AG08396 (cell line): ENCODE results near the gene KIF25.

Experiments used
- DNase-seq: peaks from one replicate; pipeline ENCODE4 v3.0.0; 2012; ENCODE audit warnings: low spot score, mixed read lengths

The KIF25 gene

DNA sequence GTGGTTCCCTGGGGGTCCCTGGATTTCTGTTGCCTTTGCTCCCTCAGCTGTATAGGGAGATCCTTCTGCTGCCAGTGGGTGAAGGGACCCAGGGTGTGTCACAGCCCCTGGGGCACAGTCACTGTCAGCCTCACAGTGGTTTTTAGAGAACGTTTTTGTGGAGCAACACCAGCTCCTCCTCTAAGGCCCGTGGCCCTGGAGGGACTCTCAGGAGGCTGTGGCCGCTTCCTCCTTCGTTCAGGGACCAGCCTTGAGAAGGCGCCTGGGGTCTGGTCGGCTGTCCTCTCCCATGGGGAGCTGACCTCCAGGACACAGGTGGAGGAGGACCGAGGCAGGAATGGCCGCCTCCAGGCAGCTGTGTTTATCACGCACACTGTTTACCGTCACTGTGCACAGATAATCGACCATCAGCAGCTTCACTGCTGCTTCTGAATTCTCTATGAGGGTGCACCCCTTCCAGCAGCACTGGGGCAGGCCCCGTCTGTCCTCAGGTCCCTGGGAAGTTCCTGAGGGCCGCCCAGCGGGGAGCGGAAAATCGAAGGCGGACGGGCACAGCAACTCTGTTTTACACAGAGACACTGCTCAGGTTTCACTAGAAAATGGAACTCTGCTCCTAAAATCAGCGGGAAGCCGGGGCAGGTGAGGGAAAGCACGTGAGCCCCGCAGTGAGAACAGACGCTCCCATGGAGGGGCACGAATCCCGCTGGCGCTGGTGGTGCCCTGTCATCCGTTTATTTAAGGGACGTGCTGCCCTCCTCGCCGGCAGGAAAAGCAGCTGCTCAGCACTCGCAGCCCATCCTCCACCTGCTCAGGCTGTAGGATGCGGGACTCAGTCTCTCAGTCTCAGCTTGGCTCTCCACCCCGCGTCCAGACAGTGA lies 92.0 kb downstream of the KIF25 start:
- no peak for DNase-seq

DNA sequence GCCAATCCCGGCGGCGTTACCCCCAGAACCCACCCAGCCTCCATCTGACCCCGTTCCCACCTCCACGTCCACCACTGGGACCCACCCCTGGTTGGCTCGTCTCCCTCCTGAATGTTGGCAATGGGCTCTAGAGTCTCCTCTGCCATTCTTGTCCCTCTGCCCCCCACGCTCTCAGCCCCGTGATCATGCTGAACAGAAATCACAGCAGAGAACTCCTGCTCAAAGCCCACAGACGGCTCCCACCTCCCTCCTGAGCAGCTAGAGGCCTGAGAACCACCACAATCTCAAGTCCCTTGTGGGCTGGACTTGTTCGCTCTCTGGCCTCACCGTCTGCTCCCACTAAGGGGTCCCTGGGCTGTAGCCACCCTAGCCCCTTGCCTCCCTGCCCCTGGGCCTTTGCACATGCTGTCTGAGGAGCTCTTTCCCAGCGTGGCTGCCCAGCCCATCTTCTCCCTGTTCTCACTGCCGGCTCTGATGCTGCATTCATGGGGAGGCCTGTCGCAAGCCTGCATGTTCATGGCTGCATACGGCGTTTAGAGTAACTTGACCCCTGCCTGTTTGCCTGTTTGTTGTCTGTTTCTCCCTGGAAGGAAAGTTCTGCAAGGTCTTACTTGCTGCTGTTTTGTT lies 92.7 kb downstream of the KIF25 start:
- no peak for DNase-seq

DNA sequence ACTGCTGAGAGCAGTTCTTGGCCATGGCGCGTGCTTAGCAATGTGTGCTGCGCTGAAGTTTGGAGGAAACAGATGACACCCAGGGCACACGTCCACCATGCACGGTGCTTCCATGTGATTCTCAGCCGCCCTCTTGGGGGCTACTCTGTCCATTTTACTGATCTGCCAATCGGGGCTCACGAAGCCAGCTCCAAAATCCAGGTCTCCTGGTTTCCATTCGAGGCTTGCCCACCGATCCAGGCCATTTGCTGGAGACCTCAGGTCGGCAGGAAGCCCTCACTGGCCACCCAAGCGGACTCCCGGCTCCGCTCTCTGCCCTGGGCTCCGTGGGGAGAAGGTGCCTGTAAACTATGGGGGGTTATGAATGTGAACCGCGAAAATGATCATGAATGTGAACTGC lies 93.2 kb downstream of the KIF25 start:
- DNase-seq: no peak

DNA sequence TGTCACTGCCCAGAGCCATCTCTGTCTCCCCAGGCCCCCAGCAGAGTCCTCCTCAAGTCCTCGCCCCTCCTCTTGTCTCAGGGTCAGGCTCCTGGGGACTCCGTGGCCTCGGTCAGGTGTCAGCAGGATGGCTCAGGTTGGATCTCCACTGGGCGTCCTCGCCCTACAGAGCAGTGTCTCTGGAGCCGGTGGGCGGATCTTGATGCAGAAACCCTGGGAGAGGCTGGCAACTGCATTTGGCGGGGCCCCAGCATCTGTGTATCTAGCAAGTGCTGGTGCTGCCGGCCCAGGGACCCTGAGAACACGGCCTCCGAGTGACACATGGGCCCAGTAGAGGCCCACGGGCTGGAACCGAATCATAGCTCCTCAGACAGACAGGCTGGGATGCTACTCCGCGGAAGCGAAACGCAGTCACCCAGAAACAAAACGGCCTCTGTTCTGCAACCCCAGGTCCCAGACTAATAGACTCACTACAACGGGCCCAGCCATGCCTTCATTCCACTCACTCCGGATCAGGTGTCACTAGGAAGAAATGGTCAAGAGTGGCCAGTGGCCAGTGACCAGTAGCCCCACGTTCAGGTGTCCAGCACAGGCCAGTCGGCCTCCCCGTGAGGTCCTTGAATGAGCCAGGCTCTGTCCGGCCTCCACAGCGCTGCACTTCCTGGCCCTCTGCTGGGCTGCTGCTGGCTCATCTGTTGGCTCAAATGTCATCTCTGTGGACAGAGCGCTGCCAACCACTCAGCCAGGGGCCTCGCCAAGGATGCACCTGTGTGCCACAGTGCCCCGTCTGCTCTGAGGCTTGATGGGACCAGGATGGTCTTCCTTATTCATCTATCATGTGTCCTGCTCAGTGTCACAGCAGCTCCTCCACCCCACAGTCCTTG lies 94.2 kb downstream of the KIF25 start:
- DNase-seq: no peak

DNA sequence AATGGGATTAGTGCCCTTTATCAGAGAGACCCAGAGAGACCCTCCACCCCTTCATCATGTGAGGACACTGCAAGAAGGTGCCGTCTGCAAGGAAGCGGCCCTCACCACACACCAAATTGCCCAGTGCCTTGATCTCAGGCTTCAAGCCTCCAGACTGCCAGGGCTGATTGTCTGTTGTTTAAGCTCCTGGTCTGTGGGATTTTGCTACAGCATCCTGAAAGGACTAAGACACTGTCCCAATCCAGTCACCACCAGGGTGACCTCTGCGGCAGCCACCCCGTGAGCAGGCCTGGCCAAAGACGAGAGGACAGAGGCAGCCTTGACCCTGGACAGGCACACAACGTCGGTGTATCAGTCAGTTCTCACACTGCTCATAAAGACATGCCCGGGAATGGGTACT lies 95.1 kb downstream of the KIF25 start:
- no peak for DNase-seq

DNA sequence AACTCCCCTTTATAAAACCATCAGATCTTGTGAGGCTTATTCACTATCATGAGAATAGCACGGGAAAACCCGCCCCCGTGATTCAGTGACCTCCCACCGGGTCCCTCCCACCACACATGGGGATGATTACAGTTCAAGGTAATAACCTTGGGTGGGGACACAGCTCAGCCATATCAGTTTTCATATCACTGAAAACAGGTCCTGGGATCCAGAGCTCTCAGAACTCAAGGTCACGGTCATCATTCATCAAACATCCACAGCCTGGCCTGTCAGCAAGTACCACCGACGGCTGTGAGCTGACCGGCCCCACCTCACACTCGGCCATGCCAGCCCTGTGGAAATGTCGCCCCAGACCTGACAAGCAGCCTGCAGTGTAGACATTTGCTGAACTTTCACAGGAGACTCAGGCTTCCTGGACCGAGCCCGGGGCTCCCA lies 95.6 kb downstream of the KIF25 start:
- no peak for DNase-seq

DNA sequence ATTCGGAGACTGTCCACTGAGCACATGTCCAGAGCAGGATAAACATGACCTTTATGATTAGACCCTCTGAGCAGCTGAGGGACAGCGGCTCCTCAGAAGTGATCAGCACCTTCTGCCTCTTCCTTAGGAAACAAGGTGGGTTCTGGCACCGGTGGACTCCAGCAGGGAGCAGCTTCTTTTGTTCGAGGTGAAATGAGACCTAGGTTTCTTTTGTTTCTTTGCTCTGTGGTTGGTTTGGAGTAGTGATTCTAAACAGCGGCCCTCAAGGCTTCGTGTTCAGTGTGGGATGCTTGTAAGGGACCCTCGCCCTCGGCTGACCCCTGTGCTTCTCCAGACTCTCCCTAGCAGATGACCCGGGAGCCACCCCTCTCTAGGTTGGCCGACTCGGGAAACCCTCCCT lies 96.2 kb downstream of the KIF25 start:
- DNase-seq: no peak
